DMS53 treated with DMSO at 0.1 percent for 48 hours (cell line): ENCODE results near the gene SPOCK2.

ENCODE experiments used
- DNase-seq: peaks from one replicate; lab custom pipeline; 2025; ENCODE audit not compliant: unreplicated experiment; lab: John Stamatoyannopoulos, UW

SPOCK2 gene

DNA sequence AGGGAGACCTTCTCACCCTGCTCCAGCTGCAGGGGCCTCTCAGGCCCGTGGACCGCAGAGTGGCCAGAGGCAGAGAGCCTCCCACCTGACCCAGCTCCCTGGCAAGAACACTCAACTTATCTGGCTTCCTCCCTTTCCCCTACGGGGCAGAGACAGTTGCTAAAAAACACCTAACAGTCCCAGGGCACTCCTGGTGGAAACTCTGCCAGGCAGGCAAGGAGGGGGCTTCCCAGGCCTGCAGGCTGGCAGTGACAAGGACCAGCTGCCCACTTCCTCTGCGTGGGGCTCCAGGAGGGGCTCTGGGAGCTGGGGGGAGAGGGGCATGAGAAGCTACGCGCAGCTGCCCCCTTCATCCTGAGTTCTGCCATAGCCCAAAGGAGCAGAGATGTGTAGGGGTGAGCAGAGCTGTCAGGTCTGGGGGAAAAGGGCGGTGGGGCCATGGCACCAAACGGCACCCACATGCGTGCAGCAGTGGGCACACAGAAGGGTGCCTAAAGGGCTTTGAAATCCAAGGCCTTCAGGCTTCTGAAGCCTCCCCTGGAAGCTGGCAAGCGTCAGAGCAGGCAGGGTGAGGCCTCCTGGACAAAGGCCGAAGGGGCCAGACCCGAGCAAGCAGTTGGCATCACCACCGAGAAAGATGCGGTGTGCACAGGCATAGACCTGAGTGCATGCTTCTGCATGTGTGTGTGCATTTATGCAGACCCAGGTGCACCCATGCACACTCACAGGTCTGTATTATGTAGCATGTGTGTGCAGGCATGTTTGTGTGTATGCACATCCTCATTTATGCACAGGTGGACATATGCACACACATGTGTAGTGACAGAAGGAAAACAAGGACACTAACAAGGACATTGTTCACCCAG is 14.4 kb downstream of the SPOCK2 start:
- no peak for DNase-seq

- no peak for DNase-seq
Measured at GRCh38 chr10:72072639-72073038, 15.7 kb downstream of the SPOCK2 start.

DNA sequence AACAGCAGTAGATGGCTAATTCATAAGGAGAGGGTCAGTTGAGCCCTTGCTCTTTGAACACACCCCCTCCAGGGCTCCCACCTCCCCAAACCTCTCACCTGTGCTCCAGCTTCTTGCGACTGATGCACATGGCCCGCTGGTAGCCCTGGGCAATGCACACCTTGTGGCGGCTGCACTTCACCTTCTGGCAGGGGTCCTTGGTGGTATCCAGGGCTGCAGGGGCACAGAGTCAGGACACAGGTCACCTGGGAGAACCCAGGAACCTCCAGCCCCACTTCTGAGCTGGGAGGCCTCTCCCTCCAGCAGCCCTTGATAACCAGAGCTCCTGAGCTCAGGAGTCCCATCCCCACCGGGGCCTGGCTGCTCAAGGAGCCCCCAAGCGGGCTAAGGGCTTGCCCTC is 16.3 kb downstream of the SPOCK2 start:
- DNase-seq: no peak

DNA sequence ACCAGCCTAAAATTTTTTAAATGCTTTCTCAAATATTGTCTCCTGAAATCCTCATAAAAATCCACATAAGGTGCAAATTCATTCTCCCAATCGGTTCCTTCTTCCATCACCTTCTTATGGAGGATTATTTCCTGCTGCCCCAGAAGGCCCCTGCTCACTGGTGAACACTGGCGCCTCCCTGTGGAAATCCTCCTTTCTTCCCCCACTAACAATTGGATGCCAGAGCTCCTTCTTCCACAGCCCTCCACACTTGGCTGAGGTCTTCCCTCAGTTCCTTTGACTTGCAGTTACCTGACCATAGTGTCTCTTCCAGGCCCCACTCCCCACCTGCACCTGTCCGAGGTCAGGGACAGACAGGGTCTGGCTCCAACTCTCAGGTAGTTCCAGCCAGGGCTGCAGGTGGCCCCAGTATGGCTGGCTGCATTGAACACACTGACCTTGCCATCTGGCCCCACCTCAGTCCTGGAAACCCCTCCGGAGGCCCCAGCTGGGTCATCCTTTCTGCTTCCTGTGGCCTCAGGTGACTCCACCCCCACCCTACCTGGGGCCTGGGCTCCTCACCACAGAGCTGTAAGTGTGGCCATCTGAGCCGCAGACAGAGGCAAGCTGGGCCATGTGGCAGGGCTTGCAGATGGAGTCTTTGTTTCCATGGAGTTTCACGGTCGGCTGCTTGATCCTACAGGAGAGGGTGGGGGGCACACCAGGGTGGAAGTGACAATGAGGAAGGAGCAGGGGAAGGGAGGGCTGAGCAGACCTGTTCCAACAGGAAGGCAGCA is 18.4 kb downstream of the SPOCK2 start:
- DNase-seq: no peak

DNA sequence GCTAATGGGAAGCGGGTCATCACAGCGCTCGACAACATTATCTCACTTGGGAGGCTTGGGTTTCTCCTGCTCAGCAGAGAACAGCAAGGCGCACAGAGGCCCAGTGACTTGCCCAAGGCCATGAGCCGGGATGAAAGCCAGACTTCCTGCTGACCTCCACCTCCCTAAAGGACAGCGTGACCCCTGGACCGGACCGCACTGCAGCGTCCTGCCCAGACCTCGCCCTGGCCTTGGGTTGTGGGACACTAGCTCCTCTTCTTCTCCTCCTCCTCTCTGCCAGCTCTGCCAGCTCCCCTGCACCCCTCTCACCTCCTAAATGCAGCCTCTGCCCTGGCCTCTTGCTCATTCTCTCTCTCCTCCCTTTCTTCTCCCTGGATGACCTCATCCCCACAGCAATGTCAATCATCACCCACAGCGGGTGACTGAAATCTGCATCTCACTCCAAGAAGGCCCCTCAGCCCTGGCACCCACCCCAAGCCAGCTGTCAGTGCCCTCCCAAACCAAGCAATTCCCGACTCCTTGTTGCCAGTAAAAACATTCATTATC is 19.4 kb downstream of the SPOCK2 start:
- no peak for DNase-seq

- no peak for DNase-seq
Measured at GRCh38 chr10:72068126-72068765, 20.1 kb downstream of the SPOCK2 start.

DNA sequence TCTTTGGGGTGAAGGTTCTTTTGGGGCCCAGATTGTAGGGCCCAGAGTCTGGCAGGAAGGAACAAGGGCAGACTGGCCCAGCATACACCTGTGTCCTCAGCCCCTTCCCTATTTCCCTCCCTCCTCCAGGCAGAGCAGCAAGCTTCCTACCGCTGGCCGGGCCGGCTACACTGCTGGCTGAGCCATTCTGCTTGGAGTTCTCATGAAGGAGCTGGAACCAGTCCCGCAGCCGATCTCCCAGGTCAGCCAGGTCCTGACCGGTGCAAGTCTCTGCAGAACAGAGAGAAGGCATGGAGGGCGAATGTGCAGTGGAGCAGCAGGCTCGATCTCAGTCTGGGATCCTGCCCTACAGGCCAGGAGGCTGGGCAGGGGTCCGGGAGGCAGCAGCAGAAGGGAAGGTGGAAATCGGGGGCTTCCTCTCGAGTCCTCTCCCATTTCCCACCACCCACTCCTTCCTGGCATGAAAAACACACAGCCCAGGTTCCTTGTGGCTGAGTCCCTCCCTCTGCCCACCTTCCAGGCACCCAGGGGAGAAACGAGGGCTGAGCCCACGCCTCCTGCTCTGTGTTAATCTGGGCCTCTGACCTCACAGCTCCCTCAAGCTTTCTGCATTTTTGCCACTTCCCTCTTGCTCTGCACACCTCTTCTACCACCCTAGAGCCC is 20.8 kb downstream of the SPOCK2 start:
- no peak for DNase-seq

- no peak for DNase-seq
Measured at GRCh38 chr10:72066318-72067284, 21.8 kb downstream of the SPOCK2 start.

DNA sequence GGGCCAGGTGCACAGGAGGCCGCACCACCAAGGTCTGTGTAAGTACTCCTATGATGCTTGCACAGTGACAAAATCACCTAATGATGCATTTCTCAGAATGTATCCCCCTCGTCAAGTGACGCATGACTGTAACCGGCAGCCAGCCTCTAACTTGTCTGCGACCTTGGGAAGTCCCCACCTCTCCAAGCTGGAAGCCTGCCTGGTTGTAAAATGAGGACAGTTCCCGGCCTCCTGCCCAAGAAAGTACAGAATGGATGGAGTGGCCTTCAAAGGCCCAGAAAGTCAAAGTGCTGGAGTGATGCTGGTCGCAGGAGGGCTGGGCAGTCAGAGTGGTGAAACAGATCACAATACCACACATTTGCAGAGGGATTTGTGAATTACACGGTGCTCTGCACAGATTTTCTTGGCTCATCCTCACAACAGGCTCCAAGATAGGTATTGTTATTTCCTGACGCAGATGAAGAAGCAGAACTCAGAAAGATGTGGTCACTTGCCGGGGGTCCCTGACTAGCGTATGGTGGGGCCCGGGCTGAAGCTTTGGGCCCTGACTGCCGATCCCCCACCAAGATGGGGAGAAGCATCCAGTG is 22.8 kb downstream of the SPOCK2 start:
- no peak for DNase-seq

DNA sequence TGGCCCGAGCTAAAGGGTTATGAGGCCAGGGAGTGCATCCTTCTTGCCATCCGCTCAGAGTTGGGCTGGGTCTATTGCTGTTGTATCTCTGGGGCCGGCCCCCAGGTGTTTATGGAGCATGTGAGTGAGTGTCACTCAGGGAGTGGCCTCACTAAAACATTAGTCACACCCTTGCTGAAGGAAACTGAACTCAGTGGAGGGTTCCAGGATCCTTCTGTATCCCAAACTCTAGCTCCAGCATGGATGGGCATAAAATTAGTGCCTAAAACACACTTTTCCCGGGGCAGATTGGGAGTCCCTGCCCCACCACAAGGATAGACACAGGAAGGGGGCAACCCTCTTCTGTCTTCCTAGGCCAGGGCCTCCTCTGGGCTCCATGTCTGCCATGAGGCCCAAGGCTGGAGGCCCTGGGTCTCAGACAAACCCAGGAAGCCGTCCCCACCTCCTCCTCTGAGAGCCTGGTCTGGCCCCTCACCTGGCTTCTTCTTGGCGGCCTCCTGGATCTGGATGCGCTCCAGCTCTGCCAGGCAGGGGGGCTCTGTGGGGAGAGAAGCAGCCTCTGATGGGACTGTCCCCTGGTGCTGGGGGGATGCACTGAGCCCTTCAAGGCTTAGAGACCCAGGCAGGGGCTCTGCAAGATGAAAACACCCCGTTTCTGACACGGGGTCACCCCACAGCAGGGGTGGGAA is 24.5 kb downstream of the SPOCK2 start:
- DNase-seq: no peak

- no peak for DNase-seq
Measured at GRCh38 chr10:72062832-72063702, 25.3 kb downstream of the SPOCK2 start.

GRCh38 chr10:72062382-72062781 is 26.0 kb downstream of the SPOCK2 start:
- no peak for DNase-seq

GRCh38 chr10:72061930-72062329 is 26.4 kb downstream of the SPOCK2 start:
- no peak for DNase-seq

DNA sequence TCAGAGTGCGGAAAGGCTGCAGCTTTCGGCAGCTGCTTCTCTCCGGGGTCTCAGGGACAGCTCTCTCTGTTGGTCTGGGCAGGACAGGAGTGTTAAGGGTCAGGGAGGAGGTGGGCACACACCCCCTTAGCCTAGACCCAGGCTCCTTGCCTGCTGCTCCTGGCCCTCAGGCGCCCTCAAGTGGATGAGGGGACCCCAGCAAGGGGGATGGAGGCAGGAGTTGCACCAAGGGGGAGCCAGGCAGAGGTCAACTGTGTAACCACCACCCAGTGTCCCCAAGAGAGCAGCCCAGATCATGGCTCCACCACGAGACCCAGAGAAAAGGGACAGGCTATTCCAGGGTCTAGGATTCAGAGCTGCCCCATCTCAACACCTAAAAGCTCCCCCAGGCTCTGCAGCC is 26.9 kb downstream of the SPOCK2 start:
- no peak for DNase-seq

GRCh38 chr10:72059843-72060822 is 28.2 kb downstream of the SPOCK2 start:
- no peak for DNase-seq

DNA sequence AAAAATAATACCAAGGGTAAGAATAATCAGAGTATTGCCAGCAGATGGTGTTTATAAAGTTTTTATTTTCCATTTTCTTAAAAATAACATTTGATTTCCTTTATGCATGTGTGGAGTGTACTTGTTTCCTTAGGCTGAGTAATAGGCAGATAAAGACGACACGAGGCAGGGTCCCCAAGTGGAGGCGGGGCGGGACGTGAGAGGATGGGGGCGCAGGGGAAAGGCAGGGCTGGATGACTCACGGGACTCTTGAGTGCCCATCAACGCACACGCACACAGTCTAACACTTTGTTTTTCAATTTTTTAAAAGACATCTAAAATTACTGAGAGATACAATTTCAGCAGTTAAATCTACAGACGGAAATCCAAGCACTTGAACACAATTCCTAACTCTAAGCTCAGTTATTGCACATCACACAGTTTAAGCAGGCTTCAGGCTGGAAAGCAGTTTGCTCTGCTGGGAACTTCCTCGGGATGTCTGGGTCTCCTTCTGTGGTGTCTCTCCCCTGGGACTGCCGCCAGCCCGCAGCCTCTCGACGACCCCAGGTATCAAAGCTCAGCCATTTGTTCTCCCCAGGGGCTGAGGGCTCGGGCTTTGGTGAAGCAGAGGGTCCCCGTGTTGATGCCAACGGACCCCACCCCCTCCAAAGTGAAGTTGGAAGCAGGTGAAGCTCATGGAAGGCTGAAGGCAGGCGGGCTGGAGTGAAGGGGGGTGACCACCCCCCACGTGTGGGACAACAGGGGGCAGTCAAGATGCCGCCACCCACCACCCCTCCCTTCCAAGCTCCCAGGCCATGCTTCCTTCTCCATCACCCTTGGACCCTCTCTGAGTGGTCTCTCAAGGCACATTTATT is 29.1 kb downstream of the SPOCK2 start:
- DNase-seq: no peak
